PC-9 (cell line): ENCODE data around the gene HTT.

ENCODE experiments used
- CTCF ChIP-seq: fragments of 200-600 bp; sonication (generic); conservative IDR thresholded peaks from 2 replicates; pipeline ENCODE4 v1.6.1; 2017; ENCODE audit warnings: mixed run types, antibody characterized with exemption, mild to moderate bottlenecking, moderate library complexity
- EZH2 ChIP-seq: fragments of 200-600 bp; sonication (generic); IDR thresholded peaks from 2 replicates; pipeline ENCODE4 v1.8.0; 2017; ENCODE audit warnings: antibody characterized with exemption, low read depth

DNA sequence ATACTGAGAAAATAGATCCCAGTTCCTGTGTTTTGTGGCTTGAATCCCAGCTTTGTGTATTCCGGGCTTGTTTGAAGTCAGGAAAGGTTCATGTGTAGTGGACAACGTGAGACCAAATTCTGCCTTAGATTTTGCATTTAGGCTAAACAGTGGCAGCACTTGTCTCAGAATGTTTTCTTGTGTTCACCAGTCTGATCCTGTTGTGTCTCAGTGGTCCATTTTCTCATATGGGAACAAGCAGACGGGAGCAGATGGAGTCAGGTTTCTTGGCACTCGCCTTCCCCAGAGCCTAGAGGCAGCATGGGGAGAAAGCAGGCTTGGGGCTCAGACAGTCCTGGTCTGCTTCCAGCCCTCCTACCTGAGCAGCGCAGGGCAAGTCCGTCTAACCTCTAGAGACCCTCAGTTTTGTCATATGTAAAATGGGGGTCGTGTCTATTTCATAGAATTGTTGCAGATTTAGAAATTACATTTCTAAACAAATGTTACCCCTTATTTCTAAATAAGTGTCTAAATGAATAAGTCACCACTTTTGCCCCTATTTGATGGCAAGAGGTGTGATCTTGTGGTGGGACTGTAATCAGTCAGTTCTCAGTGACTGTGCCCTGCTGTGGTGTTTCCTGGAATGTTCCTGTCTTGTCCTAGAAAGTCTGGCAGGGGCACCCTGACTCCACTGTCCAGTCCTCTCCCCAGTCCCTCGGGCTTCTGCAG is 146.1 kb downstream of the HTT start:
- TF ChIP-seq EZH2, result no peak
- no peak for TF ChIP-seq CTCF
